Hematopoietic multipotent progenitor cell treated with erythropoietin and hydrocortisone succinate and interleukin-3 and kit ligand, for 6 days (in vitro differentiated cells): Measurements from ENCODE around the gene VMO1.

Experiments
- DNase-seq: peaks from one replicate; pipeline ENCODE4 v3.0.0-alpha.2; 2015

VMO1 gene

DNA sequence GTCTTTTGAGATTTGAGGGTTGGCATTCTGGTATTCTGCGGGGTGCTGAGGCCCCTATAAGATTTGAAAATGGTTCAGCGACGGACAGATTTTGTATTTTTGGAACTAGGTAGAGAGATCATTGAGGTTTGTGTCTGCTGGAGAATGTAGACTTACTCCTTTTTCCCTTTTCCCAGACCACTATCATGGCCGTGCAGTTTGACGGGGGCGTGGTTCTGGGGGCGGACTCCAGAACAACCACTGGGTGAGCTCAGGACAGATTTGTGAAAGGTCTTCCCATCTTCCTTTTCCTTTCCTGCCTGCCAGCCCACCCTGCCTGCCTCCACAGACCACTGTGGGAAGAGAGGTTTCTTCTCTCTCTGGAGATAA is 10.4 kb upstream of the VMO1 start:
- DNase-seq, result peak; percentile 70

DNA sequence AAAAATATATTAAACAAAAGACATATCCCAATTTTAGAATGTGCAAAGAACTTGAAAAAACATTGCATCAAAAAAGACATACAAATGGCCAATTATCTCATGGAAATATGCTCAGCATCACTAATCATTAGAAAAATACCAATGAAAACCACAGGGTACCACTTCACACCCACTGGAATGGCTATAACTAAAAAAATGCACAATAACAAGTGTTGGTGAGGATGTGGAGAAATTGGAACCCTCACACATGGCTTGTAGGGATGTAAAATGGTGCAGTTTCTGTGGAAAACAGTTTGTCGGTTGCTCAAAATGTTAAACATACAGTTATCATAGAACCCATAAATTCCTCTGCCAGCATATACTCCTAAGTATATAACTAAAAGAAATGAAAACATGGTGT is 9.0 kb upstream of the VMO1 start:
- DNase-seq, result no peak

DNA sequence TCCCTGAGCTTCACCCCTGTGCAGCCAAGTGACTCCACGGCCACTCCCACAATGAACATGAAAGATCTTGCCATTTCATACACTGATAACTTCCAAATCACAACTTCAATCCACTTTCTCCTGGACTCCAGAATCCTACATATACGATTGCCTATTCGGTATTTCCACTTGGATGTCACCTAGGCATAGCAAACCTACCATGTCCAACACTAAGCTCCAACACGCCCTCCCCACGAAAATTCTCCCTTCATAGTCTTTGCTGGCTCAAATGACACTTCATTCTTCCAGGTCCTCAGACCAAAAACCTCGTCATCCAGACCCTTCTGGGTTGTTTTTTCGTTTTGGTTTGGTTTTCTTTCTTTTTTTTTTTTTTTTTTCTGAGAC is 4.5 kb upstream of the VMO1 start:
- no peak for DNase-seq

DNA sequence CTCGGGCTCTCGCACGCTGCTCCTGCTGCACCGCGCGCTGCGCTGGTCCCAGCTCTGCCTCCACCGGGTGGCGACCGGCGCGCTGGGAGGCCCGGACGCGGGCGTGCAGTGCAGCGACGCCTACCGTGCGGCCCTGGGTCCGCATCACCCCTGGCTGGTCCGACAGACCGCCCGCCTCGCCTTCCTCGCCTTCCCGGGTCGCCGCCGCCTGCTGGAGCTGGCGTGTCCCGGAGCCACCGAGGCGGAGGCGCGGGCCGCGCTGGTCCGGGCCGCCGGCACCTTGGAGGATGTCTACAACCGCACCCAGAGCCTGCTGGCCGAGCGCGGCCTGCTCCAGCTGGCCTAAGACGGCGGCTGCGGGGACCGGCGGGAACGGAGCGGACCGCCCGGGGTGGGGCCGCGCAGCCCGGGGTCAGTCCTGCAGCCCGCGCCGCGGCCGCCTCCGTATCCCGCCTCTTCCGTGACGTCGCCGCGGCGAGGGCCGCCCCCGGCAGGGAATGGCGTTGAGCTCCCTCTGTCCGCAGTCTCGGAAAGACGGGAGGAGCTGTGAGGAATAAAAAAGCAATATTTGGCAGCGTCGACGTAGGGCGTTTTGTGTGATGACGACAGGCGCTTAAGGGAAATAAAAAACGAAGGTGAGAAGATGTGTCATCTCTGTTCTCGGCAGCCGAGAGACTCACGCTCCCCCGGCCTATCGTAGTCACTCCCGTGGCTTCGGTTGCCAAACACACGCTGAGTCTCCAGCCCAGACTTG is 4.0 kb upstream of the VMO1 start:
- peak; percentile 89 for DNase-seq

DNA sequence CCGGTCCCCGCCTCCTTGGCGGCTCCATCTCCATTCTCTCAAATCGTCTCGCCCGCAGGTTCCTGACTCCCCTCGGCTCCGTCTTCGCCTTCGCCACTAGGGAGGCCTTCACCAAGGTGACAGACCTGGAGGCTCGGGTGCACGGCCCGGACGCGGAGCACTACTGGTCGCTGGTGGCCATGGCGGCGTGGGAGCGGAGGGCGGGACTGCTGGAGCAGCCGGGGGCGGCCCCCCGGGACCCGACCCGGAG is 3.5 kb upstream of the VMO1 start:
- no peak for DNase-seq

DNA sequence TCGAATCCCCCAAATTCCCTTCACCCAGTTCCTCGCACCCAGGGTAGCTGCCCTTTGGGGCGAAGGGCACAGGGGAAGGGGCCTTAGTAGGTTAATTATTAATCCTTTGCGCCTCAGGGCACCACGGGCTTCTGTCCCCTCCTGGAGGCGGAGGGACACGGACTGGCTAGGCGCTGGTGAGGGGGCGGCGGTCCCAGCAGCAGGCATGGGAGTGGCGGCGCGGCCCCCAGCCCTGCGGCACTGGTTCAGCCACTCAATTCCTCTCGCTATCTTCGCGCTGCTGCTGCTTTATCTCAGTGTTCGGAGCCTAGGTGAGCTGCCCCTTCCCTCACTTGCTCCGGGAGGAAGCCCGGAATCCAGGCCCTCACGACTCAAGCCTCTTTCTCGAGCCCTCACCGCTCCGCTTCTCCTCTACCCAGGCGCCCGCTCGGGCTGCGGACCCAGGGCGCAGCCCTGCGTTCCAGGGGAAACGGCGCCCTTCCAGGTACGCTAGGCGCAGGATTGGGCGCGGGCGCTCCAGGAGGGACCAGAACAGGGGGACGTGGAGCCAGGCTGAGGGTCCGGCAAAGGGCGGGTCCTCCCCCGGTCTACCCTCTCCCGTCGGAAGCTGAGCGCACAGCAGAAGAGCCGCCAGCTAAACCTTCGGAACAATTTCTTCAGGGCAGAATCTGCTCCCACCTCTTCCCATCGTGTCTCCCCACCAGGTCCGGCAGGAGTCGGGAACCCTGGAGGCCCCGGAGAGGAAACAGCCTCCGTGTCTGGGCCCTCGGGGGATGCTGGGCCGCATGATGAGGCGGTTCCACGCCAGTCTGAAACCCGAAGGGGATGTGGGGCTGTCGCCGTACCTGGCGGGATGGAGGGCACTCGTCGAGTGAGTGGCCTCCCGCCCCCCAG is 2.9 kb upstream of the VMO1 start, which contains the start of gene GLTPD2:
Gene GLTPD2, plus strand, starts transcription at position 158 of the 894 bp plus-strand sequence. Its CDS starts 48 bp downstream, at position 206.
- DNase-seq, result no peak

DNA sequence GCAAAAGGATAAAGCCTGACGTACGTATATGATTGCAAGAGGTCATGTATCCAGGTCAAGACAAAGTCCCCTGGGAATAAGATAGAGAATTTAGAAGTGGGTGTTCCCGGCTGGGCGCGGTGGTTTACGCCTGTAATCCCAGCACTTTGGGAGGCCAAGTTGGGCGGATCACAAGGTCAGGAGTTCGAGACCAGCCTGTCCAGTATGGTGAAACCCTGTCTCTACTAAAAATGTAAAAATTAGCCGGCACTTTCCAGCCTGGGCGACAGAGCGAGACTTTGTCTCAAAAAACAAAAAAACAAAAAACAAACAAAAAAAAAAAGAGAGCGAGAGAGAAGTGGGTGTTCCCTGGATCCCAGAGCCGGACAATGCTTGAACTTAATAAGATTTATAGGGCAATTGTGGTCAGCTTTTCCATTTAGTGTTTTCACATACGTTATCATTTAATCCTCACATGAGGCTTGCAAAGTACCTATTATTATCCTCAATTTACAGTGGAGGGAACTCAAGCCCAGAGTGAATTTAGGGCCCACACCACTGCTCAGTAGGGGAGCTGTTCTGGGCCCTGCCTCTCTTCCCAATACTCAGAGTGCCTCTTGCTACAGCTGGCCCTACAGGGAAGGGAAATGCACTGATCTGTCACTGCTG is 2.1 kb upstream of the VMO1 start:
- no peak for DNase-seq

DNA sequence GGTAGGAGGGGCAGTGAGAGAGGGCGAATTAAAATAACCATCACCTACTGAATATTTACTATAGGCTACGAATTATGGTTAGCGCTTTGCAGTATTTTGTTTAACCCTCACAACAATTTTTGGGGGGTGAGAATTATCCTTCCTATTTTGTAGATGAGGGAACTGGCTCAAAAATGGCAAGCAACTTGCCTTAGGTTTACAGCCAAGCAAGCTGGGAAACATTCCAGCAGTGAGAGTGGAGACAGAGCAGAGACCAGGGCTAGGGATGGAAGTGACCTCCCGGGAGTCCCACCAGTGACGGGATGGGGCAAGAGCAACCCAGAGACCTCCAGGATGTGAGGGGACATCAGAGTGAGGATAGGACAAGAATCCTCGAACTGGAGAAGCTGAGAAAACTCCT is 352 bp upstream of the VMO1 start:
- DNase-seq, result no peak

DNA sequence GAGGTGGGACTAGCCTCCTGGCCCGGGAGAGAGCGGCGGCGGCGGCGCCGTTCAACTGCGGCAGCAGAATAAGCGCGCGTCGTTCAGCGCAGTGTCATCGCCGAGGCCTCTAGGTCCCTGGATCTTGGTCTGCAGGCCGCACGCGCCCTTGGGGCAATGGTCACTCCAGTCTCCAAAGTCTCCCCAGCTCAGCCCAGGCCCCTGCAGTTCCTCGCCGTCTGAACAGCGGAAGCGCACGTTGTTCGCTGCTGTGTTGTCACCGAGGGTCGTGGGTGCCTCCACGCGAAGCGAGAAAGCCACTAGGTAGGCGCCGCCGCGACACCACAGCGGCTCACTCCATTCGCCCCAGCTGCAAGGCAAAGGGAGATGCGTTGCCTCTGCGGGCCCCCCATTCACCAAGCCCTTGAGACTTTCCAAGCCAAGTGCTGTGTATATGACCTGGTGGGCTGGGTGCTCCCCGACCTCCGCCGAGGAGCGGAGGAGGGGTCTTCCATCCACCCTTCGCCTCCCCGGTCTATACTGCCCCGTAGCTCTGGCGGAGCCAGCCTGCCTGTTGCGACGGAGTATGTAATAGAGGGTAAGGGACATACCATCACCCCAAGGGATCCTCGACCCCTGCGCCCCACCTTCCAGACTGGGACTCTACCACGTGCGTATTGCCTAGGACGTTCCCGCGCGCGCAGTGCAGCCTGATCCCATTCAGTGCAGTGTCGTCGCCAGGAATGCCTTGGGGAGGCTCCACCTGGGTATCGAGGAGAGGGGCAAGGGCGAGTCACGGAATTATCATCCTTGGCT is 656 bp downstream of the VMO1 start:
- DNase-seq, result no peak

DNA sequence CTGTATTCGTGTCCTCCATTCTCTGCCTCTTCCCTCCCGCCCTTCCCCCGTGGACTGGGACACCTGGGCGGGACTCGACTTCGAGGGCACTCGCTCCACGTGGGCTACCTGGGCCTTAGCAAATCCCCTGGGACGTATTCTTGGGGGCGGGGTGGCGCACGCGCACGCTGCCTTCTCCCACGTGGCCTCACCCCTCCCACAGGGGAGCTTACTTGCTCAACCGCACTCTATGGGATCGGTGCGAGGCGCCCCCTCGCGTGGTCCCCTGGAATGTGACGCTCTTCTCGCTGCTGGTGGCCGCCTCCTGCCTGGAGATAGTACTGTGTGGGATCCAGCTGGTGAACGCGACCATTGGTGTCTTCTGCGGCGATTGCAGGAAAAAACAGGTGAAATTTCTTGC is 3.5 kb downstream of the VMO1 start:
- no peak for DNase-seq

DNA sequence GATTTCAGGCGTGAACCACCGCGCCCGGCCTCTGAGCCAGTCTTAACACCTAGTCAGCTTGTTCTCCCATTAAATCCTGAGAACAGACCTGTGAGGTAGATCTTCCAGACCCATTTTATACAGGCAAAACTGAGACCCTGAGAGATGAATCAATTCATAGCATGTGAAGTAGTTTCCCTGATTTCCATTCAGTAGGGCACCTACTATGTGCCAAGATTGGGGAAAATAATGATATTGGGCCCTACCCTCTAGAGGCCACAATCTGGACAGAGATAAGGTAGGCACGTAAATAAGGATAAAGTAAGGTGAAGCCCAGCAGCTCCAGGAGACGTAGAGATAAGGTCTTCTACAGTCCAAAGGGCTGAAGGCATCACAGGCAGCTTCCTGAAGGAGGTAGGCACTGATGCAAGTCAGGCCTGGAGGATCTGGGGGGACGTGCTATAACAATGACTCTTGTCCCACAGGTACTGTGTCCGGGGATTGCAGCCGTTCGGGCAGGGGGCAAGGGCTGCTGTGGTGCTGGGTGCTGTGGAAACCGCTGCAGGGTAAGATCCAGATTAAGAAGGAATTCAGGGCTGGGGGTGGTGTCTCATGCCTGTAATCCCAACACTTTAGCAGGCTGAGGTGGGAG is 5.7 kb downstream of the VMO1 start:
- DNase-seq, result no peak

DNA sequence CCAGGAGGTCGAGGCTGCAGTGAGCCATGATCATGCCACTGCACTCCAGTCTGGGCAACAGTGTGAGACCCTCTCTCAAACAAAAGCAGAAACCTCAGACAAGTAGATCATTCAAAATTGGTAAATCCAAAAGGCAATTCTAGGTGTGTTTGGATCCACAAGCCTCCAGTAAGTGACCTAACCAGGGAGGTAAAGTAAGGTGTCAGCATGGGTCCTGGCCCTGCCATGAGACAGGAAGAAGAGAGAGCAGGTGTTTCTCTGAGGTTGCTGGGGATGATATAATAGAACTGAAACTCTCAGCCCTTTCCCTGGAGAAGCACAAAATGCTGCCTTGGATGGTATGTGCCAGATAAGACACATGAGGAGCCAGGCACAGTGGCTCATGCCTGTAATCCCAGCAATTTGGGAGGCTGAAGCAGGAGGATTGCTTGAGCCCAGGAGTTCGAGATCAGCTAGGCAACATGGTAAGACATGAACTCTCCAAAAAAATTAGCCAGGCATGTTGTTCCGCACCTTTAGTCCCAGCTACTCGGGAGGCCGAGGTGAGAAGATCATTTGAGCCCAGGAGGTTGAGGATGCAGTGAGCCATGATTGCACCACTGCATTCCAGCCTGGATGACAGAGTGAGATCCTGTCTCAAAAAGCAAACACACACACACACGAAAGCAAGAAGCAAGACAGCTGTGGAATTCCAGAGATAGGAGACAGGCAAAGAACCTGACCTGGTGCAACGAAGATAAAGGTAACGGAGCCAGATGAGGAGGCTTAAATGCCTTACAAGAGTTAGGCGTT is 8.0 kb downstream of the VMO1 start:
- DNase-seq, result no peak

DNA sequence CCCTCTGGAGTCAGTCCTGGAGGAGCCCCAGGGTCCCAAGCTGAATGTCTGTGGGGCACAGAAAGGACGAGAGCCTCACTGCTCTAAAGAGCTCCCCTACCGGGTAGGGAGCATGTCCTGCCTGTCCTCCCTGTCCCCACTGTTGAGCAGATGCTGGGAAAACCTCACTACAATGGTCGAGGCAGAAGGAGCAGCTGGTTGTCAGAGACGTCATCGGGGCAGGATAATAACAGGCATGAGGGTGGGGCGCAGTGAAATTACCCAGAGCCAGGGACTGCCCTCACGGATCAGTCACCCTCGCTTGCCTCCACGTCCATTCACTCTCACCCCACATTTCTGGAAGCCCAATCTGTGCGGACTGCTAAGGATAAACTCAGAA is 13.9 kb downstream of the VMO1 start:
- DNase-seq, result no peak

DNA sequence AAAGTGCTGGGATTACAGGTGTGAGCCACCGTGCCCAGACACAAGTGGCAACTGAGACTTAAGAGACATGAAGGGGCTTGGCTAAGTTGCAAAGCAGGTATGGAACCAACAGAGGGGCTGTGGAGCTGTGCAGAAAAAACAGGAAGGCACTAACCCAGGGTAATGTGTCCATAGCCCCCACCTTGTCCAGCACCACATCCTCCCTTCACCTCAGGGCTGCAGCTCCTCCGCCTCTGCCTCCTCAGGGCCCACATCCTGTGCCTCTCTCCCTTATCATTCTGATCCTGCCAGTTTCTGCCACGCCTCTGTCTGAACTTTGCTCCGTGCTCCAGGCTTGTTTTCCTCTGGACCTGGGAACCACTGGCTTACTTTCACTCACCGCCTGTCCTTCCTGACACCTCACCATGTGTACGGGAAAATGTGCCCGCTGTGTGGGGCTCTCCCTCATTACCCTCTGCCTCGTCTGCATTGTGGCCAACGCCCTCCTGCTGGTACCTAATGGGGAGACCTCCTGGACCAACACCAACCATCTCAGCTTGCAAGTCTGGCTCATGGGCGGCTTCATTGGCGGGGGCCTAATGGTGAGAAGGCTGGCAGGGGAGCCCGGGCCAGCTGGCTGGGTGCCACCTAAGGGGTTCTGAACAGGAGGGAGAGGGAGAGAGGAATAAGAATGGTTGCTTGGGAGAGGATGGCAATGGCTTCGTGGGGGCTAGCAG is 14.5 kb downstream of the VMO1 start, which contains the start of gene TM4SF5:
Gene TM4SF5, plus strand, starts transcription at position 368 of the 716 bp plus-strand sequence. Its CDS starts 37 bp downstream, at position 405.
- peak; percentile 10 for DNase-seq

DNA sequence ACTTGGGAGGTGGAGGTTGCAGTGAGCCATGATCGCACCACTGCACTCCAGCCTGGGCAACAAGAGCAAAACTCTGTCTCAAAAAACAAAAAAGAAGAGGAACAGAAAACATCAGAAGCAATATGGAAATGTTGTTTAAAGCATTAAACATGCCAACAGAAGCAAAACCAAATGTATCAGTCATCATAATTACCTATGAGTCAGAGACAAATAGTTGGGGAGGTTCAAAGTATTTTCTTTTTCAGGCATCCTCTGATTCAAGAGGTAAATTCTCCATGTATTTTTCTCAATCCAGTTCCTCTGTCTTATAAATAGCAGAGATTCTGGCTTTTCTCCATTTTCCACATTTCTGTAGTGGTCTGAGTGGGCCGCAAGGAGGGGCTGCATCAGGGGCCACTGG is 16.5 kb downstream of the VMO1 start:
- no peak for DNase-seq

DNA sequence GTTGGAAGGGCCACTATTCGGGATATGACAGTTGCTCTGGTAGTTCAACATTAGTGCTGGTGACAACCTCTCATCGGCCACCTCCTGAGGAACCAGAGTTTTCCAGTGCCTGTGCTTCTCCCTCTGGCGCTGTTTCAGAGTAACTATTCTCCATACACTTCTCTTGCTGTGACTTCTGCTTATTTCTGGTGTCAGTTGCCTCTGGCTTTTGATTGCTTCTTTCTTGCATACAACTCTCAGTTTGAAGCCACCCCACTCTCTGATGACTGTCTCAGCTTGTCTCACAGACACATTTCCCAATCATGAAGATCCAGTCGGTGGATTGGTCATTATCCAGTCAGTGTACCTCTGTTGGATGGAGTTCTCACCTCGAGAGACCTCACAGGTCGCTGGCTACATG is 17.9 kb downstream of the VMO1 start:
- no peak for DNase-seq

DNA sequence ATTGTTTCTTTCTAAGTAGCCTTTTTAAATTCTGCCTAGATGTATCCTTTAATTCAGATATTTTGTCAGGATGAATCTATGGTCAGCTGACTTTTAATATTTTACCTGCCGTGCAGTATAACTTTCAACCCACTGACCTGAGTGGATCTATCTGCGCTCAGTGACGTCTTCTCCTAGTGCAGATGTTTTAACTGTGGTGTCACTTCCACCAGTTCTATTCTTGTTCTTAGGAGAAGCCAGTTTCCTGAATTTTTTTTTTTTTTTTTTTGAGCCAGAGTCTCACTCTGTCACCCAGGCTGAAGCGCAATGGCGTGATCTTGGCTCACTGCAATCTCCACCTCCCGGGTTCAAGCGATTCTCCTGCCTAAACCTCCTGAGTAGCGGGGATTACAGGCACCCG is 19.4 kb downstream of the VMO1 start:
- no peak for DNase-seq

DNA sequence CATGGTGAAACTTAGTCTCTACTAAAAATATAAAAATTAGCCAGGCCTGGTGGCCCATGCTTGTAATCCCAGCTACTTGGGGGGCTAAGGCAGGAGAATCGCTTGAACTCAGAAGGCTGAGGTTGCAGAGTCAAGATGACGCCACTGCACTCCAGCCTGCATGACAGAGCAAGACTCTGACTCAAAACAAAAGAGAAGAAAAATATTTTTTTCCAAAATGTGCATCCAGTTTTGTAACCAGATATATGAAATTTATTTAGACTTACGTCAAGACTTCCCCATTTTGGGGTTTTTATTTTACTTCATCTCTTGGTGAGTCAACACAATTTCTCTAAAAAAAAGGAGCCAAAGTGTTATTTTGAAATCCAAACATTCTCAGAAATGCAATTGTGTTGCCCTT is 20.0 kb downstream of the VMO1 start:
- peak; percentile 36 for DNase-seq

DNA sequence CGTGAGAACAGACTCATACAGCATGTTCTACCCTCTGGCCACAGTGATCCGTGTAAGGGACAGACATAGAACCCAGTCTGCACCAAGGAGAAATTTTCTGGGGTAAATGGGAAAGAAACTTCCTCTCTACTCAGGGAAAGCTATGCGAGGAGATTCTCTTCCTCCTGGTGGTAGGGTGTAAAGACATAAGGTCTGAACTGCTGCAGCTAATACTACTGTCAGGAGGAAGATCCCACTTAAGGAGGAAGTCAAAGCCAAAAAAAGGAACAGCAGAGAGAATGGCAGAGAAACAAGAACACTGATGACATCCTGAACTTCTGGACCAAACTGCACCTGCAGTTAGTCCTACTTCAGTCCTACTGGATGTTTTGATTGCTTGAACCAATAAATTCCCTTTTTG is 21.6 kb downstream of the VMO1 start:
- no peak for DNase-seq

DNA sequence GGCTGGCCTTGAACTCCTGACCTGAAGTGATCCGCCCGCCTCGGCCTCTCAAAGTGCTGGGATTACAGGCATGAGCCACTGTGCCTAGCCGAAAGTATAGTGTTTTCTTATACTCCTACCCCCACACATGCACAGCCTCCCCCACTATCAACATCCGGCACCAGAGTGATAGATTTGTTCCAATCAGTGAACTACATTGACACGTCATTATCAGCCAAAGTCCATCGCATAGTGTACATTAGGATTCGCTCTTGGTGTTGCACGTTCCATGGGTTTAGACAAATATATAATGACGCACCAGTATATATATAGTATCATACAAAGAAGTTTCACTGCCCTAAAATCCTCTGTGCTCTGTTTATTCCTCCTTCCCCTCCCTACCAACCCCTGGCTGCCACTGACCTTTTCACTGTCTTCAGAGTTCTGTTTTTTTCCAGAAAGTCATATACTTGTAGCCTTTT is 26.4 kb downstream of the VMO1 start:
- no peak for DNase-seq

DNA sequence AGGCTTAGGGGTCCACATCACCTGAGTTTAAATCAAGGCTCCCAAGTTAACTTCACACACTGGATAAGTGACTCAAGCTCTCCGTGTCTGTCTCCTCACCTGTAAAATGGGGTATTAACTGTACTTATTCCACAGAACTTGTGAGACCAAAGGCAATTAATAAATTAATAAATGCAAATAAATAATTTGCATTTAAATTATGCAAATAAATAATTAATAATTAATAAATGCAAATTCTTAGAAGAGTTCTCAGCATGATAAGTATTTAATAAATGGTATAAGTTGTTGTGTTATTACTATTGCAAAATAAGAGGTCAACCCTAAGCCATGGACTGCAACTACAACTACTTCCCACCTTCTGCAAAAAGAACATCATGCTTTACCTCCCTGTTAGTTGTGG is 32.8 kb downstream of the VMO1 start:
- no peak for DNase-seq
